HG03039 (cell line): ENCODE results near the gene BCAT1.

Experiments used
- ATAC-seq: cut with Tn5 transposase; IDR thresholded peaks from one replicate; pipeline ENCODE4 v1.9.1; 2021; ENCODE audit warnings: mild to moderate bottlenecking, moderate library complexity; ENCODE audit not compliant: unreplicated experiment

BCAT1 gene, protein sequence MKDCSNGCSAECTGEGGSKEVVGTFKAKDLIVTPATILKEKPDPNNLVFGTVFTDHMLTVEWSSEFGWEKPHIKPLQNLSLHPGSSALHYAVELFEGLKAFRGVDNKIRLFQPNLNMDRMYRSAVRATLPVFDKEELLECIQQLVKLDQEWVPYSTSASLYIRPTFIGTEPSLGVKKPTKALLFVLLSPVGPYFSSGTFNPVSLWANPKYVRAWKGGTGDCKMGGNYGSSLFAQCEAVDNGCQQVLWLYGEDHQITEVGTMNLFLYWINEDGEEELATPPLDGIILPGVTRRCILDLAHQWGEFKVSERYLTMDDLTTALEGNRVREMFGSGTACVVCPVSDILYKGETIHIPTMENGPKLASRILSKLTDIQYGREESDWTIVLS

DNA sequence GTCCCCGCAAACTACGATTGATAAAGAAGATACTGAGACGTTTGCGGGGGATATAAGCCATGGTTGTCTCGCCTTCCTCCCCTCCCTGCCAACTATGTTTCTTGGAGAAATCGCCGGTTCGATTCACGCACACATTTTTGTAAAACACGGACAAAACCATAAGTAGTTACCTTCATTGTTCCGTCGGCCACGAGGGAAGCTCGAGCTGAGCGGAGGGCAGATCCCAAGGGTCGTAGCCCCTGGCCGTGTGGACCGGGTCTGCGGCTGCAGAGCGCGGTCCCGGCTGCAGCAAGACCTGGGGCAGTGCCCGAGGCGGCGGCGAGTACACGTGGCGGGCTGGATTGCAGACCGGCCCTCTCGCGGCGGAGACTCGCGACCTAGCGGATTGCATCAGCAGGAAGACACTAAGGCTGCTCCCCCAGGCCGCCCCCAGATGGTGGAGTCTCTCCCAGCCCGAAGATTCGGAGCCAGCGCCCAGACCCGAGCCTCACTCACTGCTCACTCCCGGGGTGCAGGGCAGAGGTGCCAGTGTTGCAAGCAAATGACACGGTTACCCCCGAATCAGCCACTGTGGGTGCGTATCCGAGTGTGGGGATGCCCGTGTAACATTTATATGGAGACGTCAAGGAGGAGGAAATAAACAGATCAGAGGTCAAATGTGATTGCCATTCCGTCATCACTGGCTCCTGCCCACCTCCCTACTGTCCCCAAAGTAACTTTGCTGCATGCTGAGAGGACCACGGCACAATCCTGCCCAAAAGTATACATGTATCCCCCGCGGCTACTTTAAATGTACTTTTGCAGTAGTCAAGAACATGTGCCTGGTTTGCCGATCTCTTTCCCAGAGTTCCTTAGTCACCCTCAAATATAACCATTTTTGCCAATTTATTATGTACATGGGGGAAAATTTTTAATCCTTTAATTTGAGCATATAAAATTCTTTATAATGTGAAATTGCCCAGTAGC is at the start of gene BCAT1:
TSS of gene BCAT1 (minus strand) at position 345 of the 966 bp plus-strand sequence. CDS start at position 176, 169 bp downstream.
- peak; percentile 40 for ATAC-seq

DNA sequence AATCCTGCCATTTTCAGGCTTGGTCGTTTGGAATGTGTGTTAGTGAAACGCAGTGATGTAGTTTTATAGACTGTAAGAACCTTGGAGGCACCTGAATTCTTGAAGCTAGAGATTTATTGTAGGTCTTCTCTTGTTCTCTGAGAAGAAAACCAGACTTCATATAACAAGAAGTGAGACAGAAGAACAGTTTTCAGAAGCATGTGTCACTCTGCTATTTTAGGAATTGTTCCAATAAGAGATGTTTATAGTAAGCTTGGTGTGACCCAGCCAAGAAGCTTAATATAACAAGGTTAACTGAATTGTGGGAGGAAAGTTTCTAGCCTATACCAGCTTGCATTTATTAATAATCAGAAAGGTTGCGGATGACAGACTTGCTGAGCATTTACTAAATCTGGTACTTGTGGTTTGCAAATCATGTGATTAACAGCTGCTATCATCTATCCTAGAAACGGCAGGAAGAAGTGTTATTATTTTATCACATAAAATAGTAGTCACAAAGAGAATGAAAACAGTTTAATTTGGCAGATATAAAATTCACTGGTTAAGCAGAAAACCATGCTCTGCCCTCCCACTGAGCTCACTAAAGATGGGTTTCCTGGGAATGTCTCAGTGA is 49.2 kb upstream of the BCAT1 start:
- peak; percentile 72 for ATAC-seq

DNA sequence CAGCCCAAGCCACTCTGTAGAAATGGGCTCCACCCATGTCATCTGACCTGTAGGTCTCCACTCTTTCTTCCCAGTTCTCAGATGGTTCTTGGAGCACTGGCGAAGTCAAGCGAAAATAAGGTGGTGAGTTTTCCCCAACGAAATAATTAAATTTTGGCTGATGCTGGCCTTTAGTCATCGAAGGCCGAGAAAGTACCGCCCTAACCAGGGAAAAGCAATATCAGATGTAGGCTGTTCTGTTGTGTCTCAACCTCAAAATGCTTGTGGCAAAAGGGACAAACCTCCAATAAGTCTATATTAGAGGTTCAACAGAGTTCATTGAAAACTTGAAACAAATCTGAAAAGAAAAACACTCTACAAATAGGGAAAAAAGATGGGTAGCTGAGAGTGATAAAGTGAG is 48.6 kb upstream of the BCAT1 start:
- no peak for ATAC-seq

DNA sequence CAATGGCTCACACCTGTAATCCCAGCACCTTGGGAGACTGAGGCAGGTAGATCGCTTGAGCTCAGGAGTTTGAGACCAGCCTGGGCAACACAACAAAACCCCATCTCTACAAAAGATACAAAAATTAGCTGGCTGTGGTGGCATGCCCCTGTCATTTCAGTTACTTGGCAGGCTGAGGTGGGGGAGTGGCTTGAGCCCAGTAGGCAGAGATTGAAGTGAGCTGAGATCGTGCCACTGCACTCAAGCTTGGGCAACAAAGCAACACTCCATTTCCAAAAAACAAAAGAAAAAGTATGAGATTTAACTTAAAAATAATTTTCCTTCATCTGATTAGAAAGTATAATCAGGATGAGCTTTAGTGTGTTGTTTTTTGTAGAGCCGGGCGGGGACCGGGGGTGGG is 47.9 kb upstream of the BCAT1 start:
- ATAC-seq: no peak

DNA sequence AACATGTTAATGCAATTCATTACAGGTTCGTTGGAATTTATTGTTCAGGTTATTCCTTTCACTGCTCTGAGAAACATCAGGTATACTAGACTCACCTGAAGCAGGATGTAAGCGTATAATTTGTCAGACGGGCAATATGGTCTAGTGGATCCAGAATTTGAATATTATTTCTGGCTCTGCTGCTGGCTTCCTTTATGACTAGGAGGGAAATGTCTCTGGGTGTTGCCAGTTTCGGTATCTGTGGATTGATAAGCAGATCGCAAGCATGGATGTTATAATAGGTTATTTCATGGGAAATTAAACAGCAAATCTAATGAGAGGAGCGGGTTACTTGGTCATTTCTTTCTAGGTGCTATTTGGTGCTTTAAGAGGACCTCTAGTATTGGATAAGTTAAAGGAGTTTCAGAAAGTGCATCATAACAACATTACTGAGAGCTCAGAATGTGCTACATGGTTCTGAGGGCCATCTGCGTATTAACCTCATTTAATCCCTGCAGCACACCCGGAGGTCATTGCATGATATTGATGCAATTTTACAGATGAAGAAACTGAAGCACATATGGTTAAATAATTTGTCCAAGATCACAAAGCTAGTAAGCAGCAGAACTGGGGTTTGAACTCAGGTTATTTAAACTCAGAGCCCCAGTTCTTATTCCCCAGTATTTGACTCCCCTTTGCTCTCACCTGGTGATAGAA is 47.3 kb upstream of the BCAT1 start:
- no peak for ATAC-seq

DNA sequence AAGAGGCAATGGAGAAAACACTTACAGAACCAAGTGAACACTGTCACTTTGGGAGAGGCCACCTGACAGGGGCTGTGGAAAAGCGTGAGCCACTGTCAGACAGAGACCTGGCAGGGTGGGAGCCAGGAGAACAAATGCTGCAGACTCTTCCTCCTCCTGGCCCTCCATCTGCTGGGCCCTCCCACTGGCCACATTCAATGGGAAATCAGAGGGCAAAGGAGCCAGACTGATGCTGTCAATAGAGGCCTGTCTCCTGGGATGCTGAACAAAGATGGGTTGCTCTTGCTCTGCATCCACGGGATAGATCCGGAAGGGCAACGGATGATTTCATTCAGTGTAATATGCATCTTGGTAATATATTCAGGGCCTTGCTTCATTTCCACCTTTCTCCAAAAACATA is 44.9 kb upstream of the BCAT1 start:
- no peak for ATAC-seq

DNA sequence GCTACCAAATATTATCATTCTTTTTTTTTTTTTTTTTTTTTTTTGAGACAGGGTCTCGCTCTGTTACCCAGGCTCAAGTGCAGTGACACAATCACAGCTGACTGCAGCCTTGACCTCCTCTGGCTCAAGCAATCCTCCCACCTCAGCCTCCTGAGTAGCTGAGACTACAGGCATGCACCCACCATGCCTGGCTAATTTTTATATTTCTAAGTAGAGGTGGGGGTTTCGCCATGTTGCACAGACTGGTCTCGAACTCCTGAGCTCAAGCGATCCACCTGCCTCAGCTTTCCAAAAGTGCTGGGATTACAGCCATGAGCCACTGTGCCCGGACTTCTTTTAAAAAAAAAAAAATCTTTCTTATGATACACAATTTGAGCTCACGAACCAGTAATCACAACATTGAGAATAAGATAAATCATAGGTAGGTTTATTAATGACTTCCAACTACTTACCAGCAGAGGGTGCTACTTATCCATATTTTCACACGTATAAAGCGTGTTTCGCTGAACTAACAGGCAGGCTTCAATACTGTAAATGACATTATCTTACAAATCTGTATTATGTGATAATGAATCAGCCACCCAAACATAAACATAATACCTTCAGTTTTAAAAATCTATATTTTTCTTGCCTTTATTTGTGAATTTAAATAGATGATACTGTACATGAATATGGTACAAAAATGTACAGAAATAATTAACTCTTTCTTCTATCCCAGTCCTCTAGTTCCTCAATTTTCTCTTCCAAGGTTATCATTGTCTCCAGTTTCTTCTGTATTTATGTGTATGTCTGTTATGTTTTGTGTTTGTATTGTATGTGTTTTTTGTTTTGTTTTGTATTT is 42.5 kb upstream of the BCAT1 start:
- no peak for ATAC-seq

DNA sequence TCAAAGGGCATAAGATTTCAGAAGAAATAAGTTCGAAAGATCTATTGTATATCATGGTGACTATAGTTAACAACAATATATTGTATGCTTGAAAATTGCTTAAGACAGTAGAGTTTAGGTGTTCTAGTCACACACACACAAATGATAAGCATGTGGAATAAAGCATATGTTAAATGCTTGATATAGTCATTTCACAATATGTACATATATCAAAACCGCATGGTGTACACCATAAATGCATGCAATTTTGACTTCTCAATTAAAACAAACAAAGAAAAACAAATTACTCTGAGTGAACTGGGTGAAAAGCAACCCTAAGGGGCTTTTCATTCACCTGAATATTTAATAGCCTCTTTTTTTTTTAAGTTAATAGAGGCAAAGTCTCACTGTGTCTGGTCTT is 40.3 kb upstream of the BCAT1 start:
- no peak for ATAC-seq

DNA sequence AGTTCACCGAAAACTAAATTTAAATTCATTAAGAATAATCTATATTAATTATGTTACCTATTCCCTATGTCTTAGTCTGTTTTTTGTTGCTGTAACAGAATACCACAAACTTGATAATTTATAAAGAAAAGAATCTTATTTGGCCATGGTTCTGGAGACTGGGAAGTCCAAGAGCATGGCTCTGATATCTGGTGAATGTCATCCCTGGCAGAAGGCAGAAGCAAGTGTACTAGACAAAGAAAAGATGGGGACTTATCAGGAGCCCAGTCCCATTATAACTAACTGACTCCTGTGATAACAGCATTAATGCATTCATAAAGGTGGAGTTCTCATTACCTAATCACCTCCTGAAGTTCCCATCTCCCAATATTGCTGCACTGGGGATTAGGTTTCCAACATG is 33.3 kb upstream of the BCAT1 start:
- ATAC-seq: no peak

DNA sequence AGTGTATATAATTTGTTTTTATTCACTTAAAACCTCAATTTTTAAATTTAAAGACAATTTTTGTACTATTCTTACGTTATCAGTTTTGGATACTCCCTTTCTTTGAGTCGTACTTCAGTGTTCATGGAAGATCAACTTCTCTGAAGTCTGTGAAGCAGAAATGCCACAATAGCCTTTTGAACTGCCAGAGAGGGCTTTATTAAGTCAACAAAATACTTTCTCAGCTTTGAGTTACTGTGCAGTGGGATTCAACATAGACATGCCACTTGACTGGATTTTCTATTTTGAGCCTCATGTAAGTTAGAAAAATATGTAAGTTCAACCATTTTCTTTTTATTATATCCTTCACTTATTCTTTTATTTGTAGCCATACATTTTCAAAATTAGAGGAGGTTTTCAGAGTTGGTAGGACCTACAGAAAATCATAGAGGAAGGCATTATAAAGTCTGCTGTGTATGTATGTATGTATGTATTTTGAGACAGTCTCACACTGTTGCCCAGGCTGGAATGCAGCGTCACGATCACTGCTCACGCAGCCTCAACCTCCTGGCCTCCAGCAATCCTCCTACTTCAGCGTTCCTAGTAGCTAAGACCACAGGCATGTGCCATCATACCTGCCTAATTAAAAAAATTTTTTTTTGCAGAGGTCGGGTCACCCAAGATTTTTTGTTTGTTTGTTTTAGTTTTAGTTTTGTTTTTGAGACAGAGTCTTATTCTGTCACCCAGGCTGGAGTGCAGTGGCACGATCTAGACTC is 31.3 kb upstream of the BCAT1 start:
- ATAC-seq: no peak

DNA sequence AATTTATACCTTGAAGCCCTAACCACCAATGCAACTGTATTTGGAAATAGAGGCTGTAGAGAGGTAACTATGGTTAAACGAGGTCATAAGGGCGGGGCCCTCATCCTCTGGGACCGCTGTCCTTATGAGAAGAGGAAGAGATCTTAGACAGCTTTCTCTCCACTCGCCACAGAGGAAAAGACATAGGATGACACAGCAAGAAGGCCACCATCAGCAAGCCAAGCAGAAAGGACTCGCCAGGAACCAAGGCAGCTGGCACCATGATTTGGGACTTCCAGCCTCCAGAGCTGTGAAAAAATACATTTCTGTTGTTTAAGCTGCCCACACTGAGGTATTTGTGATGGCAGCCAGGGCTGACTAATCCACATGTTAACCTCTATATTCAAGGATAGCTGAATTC is 30.4 kb upstream of the BCAT1 start:
- no peak for ATAC-seq

DNA sequence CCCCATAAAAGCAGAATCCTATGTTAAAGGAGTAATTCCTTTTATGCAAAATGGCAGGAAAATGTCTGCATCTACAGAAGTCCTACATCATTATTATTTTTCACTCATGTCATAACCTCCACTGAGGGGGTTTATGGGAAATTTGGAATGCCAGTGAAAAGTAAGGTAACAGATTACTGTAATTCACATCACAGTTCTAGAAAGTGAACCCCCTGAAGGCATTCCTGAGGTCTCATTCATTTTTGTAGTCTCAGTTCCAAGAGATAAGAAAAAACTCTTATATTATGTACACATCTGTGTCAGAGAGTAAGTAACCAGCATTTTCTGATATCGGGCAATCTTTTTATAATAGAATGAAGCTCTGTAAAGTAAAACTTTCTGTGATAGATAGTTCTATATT is 28.8 kb upstream of the BCAT1 start:
- no peak for ATAC-seq

DNA sequence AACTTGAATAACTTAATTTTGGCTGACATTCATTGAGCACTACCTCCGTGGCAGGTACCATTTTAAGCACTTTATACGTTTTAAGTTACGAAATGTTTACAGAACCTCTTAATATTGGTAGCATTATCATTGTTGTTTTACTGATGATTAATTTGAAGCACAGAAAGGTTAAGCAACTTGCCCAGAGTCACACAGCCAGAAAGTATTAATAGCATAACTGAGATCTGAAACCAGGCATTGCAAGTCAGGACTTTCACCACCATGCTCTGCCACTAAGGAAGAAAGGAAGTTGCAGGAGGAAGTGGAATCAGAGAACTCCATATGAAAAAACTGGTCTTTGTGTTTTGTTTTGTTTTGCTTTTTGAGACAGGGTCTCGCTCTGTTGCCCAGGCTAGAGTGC is 28.2 kb upstream of the BCAT1 start:
- ATAC-seq: no peak

DNA sequence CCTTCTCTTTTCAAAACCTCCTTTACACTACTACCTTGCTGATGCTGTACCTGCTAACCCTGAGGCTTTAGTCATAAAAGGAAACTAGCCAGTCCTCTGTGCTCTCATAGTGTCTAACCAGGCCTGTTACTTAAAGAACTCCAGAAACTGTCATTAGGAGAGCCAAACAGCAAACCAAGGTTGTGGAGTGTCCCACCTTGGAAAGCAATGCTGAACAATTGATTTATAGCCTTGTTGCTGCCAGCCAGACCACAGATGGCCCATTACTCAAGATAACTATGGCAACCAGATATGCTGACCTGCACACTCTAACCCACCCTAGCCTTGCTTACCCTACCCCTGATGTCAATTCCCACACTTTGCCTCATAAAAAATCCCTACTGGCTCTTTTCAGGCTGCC is 26.5 kb upstream of the BCAT1 start:
- ATAC-seq: no peak

DNA sequence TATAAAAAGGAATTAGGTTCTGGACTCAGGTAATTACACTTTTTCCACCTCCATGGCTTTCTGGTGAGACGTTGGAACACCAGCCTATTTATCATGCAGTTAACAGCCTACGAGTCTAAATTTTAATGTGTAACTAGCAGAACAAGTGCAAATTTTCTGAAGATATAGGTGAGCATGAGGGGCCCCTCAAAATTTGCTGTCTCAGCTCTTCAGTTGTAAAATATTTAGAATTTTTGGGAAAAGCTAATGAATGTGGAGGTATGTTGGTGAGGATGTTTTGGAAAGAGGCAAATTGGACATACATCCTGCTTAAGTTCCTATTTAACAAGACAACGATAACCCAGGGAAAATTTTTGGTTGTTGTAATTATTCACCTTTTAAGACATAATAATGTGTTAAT is 25.3 kb upstream of the BCAT1 start:
- ATAC-seq: no peak

DNA sequence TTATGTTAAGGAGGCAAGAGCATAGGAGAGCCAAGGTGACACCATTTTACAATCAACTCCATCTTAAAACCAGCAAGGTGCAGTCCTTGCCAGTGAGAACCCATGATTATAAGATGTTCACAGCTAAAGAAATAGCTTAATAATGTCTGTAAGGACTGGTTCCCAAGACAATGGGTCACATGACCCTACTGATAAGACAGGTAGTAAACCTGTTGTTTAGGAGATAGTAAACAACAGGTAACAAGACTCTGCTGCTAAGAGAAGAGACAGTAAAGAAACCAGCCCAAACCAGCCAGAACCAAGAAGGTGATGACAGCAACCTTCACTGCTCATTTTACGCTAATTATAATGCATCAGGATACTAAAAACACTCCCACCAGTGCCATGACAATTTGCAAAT is 23.2 kb upstream of the BCAT1 start:
- no peak for ATAC-seq

DNA sequence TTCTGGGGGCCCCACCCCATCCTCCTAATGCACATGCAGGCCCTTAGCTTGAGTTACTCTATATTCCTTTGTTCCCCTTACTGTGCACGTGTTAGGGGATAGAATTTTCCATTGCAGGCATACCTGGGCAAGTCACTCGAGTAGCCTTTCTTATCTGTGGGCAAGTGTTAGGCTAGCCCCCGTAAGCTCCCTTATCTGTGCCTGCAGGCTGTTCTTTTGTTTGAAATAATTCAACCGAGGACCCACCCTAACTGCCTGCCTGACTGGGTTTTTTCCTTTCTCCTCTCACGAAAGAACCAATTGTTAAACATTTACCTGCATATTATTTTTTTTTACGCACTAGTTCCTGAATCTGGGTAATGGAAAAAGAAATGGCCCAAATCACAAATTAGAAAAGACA is 21.3 kb upstream of the BCAT1 start:
- ATAC-seq: no peak

DNA sequence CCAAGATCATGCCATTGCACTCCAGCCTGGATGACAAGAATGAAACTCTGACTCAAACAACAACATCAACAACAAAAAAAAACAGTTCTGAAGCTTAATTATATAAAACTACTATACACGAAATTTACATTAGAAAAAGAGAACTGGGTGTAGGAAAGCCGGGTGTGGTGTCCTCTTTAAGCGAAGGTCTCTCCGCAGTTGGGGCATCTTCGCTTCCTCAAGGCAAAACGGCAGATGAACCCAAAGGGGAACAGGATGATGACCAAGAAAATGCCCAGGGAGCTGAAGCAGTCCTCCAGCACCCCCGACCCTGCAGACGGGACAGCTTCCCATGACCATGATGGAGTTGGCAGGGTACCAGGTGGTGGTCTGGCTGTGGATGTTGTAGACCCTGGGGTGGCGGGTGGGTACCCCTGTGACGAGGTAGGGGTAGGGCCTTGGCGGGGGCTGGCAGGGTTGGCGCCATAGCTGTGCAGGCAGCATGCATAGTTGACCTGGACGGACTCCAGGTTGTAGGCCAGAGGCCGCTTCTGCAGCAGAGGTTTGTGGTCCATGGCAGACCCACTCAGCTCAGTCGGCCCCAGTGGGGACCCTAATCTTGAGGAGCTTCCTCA is 18.2 kb upstream of the BCAT1 start:
- no peak for ATAC-seq

DNA sequence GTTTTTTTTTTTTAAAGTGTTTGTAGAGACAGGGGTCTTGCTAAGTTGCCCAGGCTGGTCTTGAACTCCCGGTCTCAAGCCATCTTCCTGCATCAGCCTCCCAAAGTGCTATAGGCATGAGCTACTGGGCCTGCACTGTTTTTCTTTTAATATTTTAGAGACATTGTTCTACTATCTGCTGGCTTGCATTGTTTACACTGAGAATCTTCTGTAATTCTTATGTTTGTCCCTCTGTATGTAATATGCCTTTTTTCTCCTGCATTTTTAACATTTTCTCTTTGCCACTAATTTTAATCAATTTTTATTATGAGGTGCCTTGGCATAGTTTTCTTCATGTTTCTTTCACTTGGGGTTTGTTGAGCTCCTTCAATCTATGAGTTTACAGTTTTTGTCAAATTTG is 15.4 kb upstream of the BCAT1 start:
- ATAC-seq: no peak
